C1 segment of cervical spinal cord (tissue), 14 donors: ENCODE results near the gene TMEM87B.
"Not testable (repeated sequence)": the region's sequence is repeated elsewhere in the genome, so short reads cannot be mapped to it uniquely, and the experiment has no call there.

Experiments
- DNase-seq, 14 donors: peaks; one replicate each; lab custom pipeline; 2025; lab: John Stamatoyannopoulos, UW

The TMEM87B gene

GRCh38 chr2:112032689-112033465 lies 22.2 kb upstream of the TMEM87B start:
- peak in 8 of 14 donors; percentile 7 to 47 (median 18) for DNase-seq

DNA sequence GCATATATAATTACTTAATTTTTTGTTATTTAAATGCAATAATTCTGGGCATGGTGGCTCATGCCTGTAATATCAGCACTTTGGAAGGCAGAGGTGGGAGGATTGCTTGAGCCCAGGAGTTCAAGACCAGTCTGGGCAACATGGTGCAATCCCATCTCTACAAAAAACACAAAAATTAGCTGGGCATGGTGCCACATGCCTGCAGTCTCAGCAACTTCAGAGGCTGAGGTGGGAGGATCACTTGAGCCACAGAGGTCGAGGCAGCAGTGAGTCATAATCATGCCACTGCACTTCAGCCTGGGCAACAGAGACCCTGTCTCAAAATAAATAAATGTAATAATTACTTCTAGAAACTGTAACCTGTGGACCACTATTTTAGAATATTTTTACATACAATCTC lies 21.5 kb upstream of the TMEM87B start:
- DNase-seq = peak in 1 of 14 donors; percentile 16

DNA sequence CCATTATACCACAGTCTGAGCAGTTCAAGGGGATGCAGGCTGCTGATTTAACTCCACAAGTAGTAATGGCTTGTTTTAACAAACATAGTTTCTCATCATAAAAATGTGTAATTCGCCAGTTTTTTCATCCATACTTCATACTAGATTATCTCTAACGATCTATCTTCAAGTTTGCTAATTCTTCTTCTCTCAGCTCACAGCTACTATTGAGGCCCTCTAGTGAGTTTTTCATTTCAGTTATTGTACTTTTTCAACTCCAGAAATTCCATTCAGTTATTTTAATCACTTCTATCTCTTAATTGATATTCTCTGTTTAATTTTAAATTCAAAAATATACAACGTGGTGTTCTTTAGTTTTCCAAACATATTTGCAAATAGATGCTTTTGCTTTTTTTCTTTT lies 20.1 kb upstream of the TMEM87B start:
- DNase-seq = no peak

DNA sequence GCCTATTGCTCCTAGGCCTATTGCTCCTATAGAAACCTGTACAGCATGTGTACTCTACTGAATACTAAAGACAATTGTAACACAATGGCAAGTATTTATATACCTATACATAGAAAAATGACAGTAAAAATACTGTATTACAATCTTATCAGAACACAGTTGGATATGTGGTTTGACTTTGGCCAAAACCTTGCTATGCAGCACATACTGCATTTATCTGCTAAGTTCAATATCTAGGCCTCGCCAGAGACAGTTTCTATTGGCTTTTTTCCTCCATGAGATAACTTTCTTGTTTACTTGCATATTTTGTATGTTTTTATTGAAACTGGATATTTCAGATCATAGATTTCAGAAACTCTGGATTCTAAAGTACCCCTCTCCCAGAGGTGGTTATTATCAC lies 19.3 kb upstream of the TMEM87B start:
- DNase-seq = no peak

- not testable (repeated sequence) for DNase-seq
Observed at GRCh38 chr2:112039556-112039955, 15.5 kb upstream of the TMEM87B start.

- not testable (repeated sequence) for DNase-seq
Observed at GRCh38 chr2:112040066-112040465, 15.0 kb upstream of the TMEM87B start.

- DNase-seq = not testable (repeated sequence)
Observed at GRCh38 chr2:112041460-112041859, 13.6 kb upstream of the TMEM87B start.

DNA sequence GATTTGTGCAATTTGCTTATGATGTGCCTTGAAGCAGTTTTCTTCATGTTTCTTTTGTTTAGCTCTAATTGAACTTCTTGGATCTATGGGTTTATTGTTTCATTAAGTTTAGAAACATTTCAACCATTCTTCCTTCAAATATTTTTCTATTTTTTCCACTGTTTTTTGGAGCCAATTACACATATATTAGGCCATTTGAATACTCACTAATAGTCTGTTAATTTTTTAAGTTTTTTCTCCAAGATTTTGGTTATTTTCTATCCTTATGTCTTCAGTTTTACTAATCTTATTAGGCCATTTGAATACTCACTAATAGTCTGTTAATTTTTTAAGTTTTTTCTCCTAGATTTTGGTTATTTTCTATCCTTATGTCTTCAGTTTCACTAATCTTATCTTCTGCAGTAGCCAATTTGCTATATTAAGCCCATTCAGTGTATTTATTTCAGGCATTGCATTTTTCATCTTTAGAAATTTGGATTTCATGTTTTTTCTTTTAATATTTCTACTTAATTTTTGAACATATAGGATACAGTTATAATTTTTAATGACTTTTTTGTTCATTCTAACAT lies 9.5 kb upstream of the TMEM87B start:
- no peak for DNase-seq

DNA sequence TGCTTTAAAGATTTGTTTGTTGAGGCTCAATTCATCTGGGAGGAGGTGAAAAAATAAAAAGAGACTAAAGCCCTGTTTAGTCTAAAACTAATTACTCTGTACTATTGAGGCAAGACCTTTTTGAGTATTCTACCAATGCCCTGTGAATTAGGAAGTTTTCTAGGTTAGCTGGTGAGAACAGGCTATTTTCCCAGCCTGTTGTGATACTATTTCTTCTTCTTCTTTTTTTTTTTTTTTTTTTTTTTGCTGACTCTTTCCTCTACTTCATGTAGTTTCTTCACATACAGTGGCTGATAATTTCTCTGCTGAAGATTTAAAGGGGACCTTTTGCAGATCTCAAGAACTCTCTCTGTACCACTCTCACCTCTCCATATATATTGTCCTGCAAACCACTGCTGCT lies 8.8 kb upstream of the TMEM87B start:
- no peak for DNase-seq

DNA sequence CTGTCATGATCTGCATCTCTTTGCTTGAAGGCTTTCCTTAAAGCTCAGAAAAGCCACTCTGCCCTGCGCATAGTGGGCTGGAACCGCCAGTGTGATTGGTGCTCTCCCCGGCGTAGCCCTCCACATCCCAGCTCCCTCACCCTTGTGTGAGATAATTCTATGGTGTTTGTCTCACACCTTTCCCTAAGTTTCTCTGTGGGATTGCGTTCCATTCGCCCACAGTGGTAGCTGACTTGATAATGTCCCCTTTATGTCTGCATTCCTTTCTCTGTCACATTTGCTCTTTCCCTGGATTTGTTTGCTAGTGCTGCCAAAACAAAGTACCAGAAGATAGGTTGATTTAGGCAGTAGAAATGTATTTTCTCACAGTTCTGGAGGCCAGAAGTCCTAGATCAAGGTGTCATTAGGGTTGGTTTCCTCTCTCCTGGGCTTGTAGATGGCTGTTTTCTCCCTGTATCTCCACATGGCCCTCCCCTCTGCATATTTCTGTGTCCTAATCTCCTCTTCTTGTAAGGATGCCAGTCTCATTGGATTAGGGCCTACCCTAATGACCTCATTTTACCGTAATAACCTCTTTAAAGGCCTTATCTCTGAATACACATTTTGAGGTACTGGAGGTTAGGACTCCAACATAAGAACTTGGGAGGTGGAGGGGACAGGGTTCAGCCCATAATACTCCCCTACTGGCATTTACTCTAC lies 7.4 kb upstream of the TMEM87B start:
- DNase-seq = no peak

DNA sequence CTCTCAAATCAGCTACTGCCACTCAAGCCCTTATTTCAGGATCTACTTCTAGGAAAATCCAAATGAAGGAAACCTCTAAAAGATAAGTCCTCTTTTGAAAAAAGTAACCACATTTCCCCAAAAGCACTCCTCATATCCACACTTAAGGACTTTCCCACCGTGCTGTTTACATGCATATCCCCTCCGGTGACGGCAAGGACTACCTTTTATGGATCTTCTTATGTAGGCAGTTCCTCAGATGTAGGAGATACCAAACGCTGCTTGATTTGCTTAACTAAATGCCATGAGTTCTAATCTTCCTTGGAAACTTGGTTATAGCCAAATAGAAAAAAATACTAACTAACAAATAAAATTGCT lies 6.9 kb upstream of the TMEM87B start:
- no peak for DNase-seq

- peak in 1 of 14 donors; percentile 38 for DNase-seq
Observed at GRCh38 chr2:112048887-112049286, 6.2 kb upstream of the TMEM87B start.

DNA sequence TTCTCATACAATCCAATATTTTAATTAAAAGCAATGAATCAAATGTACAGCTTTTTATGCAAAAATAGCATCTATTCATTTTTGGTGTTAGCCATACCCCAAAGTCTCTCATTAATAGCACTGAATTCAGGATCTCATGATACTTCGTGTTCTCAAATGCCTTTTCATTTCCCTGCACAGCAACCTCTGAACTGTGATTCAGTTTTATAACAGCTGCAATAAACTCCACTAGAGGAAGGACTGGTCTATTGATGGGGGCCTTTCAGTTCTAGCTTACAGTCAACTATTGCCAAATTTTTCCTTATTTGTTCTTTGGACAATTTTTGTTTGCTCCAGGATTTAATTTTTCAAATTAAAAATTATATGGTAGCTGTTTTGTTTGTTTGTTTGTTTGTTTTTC lies 4.8 kb upstream of the TMEM87B start:
- no peak for DNase-seq

DNA sequence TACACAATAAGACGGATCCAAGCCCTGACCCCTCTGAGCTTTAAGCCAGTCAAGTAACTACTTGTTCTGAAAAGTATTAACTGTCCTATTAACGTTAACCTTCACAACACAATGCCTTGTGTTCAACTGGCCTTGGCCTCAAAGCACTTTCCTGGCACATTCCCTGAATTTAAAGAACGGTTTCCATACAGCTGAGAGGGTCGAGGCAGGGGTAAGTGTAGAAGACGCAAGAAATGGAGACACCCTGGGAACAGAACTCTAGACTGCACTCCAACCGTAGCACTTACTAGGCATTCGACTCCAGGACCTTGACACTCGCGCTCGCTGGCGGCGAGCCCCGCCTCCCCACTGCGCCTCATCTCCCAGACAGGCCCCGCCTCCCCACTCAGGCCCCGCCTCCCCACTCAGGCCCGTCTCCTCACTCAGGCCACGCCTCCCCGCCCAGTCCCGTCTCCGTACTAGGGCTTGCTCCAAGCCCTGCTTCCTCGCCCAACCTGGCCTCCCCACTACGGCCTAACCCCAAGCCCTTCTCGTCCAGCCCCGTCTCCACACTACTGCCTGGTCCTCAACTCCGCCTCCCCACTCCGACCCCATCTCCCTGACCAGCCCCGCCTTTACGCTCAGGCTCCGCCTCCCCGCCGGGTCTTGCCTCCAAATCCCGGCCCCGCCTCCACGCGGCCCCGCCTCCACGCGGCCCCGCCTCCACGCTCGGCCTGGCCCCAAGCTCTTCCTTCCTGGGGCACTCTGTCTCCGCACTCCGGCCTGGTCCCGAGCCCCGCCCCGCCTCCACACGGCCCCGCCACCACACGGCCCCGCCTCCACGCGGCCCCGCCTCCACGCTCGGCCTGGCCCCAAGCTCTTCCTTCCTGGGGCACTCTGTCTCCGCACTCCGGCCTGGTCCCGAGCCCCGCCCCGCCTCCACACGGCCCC lies 887 bp upstream of the TMEM87B start:
- DNase-seq = peak; percentile 91 to 100 (median 99)

GRCh38 chr2:112055730-112056625 lies 909 bp downstream of the TMEM87B start:
- peak in 11 of 14 donors; percentile 19 to 72 (median 46) for DNase-seq

DNA sequence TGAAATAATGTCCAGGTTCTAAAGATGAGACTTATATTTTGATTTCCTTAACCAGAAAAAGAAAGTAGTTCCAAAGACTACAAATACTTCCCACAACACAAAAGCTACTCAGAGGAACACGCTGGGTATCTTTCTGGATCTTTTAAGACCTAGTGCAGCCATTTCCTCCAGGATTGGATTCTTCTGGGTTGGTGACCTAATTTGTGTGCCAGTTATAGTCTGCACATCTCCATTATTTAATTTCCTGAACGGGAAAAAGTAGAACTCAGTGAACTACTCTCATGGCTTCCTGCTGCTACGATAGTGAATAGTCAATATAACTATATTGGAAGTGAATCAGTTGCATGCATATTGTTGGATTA lies 1.5 kb downstream of the TMEM87B start:
- no peak for DNase-seq

DNA sequence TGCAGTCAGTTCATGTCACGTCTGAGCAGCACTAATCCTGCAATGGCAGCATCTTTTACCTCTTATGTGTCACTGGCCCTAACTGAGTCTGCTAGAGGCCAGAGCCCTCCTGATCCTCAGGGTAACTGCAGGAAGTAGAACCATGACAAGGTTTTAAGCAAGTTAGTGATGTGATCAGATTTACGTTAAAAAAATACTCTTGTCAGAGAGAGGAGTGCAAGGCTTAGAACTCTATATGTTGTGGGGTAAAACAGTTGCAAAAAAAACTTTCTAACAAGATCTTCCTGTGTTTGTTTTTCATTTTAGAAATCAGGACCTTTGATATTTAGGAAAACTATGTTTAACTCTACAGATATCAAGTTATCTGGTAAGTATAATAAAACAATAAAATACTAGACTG lies 4.6 kb downstream of the TMEM87B start:
- no peak for DNase-seq

DNA sequence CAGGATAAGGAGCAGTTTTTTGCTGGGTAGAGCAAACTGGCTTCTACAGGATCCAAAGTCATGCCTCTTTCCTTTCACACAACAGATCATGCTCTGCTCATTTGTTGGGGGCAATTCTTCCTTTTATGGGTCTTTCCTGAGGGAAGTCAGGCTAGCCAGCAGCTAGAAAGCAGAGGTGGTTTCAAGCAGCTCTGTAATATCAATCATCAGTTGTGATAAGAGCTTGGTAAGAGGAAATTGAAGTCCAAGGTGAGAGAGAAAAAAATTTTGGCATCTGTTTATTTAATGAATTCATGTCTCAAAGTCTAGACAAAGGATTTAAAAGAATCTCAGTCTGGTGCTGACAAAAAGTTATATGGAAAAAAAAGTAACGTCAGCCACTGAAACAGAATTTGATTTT lies 6.2 kb downstream of the TMEM87B start:
- DNase-seq = no peak

- no peak for DNase-seq
Observed at GRCh38 chr2:112061840-112062239, 6.8 kb downstream of the TMEM87B start.

DNA sequence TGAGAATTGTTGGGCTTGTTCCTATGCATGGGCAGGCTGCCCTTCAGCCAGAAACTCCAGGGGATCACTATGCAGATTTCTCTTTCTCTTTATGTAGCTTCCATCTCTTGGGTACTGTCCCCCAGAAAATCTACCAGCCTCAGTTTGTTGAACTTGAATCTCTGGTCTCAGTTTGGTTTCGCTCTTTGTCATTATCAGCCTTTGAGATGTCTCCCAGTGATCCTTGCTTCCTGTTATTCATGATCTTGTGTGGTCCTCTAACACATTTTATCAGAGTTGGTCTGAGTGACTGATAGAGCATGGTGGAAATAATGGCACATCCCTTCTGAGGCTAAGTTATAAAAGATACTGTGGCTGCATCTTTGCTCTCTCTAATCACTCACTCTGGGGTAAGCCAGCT lies 7.8 kb downstream of the TMEM87B start:
- DNase-seq = no peak

GRCh38 chr2:112065486-112065885 lies 10.4 kb downstream of the TMEM87B start:
- no peak for DNase-seq
